ENCODE results near the gene CEP250.

The CEP250 gene

DNA sequence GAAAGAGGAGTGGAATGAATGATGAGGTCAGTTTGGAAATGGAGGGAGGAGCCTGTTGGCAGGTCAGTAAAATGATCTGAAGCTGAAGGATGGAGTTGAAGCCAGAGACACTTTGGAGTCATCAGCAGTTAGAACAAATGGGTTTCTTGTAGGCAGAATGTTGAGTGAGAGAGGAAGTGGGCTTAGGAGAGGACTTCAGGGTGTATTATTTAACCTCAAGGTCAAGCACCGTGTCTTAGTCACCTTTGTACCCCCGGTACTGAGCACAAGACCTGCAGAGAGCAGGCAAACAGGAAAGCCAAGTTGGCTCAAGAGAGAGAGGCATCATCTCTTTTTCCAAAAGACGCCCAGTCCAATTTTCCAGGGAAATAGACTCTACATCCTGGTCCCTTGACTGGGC is 50.8 kb downstream of the CEP250 start:
- no peaks in the 10 kb centered on the region for H3K27me3 ChIP-seq (ENCODE audit: low read length)
- H3K27ac ChIP-seq (ENCODE audit: low read depth, low read length) = no peak overlapping the region
- H2AFZ ChIP-seq (ENCODE audit: low read depth, low read length, severe bottlenecking) = no peak overlapping the region
- no peaks in the 10 kb centered on the region for H3K79me2 ChIP-seq (ENCODE audit: insufficient read depth, low read length)
- H3F3A ChIP-seq (ENCODE audit: insufficient read depth) = 0 out of 2 replicates have a peak, but pooled peaks cover 6% of the 10 kb centered on the region
- no peak overlapping the region for H3K4me2 ChIP-seq (ENCODE audit: low read depth, low read length, poor library complexity, severe bottlenecking)
- no peaks in the 10 kb centered on the region for H4K20me1 ChIP-seq (ENCODE audit: low read depth, low read length)
- TF ChIP-seq CTCF (IDR thresholded peaks at IDR 0.05; ENCODE audit: insufficient read depth, low read length, poor library complexity, severe bottlenecking) = no peak
- H3K9me2 ChIP-seq (replicated peaks; ENCODE audit: insufficient read depth, low read length) = no peaks in the 10 kb centered on the region
- H3K9me3 ChIP-seq (ENCODE audit: insufficient read depth, low read length) = no peaks in the 10 kb centered on the region
- no peak overlapping the region for H3K4me3 ChIP-seq (ENCODE audit: insufficient read depth, low read length, poor library complexity, severe bottlenecking)
- no peak overlapping the region for H3K9ac ChIP-seq (ENCODE audit: low read length)
- no peaks in the 10 kb centered on the region for H3K36me3 ChIP-seq (ENCODE audit: low read length)

DNA sequence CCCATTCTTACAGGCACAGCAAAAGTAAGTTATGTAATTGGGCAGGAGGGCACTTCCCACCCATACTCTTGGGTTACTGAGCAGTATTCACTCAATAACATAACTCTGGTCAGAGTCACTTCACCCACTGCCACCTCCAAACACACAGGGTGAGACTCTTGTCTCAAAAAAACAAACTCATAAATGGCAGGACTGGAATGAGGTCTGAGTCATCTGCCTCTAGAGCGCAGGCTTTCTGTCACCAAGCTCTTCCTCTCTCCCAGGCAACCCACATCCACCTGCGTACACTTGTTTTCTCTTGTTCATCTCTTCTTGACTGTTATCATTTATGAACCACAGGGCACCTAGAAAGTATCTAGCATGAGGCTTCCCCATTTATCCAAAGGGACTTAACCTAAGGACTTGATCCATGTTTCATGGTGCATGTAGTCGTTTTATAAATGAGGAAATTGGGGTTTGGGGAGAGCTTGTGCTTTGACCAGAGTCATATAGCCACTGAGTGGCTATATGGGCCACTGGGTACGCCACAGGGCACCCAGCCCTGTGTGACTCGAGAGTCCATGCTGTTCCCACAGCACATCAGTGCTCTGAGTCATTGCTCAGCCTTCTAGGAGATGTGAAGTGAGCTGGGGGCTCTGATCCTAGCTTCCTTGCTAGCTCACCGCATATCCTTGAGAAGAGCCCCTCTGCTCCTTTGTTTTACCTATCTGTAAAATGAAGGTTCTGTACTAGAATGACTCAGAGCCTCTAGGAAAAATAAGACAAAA is 51.7 kb downstream of the CEP250 start:
- H2AFZ ChIP-seq (ENCODE audit: low read depth, low read length, severe bottlenecking) = no peak overlapping the region
- H3K79me2 ChIP-seq (ENCODE audit: insufficient read depth, low read length) = no peaks in the 10 kb centered on the region
- H3K4me3 ChIP-seq (ENCODE audit: insufficient read depth, low read length, poor library complexity, severe bottlenecking) = no peak overlapping the region
- TF ChIP-seq EZH2phosphoT487 (conservative IDR thresholded peaks at IDR 0.05; ENCODE audit: low read length) = no peak
- no peak for TF ChIP-seq CTCF (IDR thresholded peaks at IDR 0.05; ENCODE audit: insufficient read depth, low read length, poor library complexity, severe bottlenecking)
- H4K20me1 ChIP-seq (ENCODE audit: low read depth, low read length) = no peaks in the 10 kb centered on the region
- no peaks in the 10 kb centered on the region for H3K9me2 ChIP-seq (replicated peaks; ENCODE audit: insufficient read depth, low read length)
- H3K9me3 ChIP-seq (ENCODE audit: insufficient read depth, low read length) = no peaks in the 10 kb centered on the region
- no peak overlapping the region for H3K9ac ChIP-seq (ENCODE audit: low read length)
- no peaks in the 10 kb centered on the region for H3K36me3 ChIP-seq (ENCODE audit: low read length)
- 0 out of 2 replicates have a peak, but pooled peaks cover under 1% of the 10 kb centered on the region for H3F3A ChIP-seq (ENCODE audit: insufficient read depth)
- H3K4me2 ChIP-seq (ENCODE audit: low read depth, low read length, poor library complexity, severe bottlenecking) = no peak overlapping the region
- no peak overlapping the region for H3K27ac ChIP-seq (ENCODE audit: low read depth, low read length)
- H3K27me3 ChIP-seq (ENCODE audit: low read length) = no peaks in the 10 kb centered on the region

GRCh38 chr20:35508493-35509218 is 53.3 kb downstream of the CEP250 start:
- H3K79me2 ChIP-seq (ENCODE audit: insufficient read depth, low read length) = no peaks in the 10 kb centered on the region
- no peak overlapping the region for H2AFZ ChIP-seq (ENCODE audit: low read depth, low read length, severe bottlenecking)
- no peaks in the 10 kb centered on the region for H3K36me3 ChIP-seq (ENCODE audit: low read length)
- H3K27ac ChIP-seq (ENCODE audit: low read depth, low read length) = no peak overlapping the region
- H4K20me1 ChIP-seq (ENCODE audit: low read depth, low read length) = no peaks in the 10 kb centered on the region
- H3K9me3 ChIP-seq (ENCODE audit: insufficient read depth, low read length) = no peaks in the 10 kb centered on the region
- H3K27me3 ChIP-seq (ENCODE audit: low read length) = no peaks in the 10 kb centered on the region
- no peak overlapping the region for H3K4me2 ChIP-seq (ENCODE audit: low read depth, low read length, poor library complexity, severe bottlenecking)
- no peaks in the 10 kb centered on the region for H3K9me2 ChIP-seq (replicated peaks; ENCODE audit: insufficient read depth, low read length)
- H3F3A ChIP-seq (ENCODE audit: insufficient read depth) = no peaks in the 10 kb centered on the region
- H3K4me3 ChIP-seq (ENCODE audit: insufficient read depth, low read length, poor library complexity, severe bottlenecking) = no peak overlapping the region
- no peak overlapping the region for H3K9ac ChIP-seq (ENCODE audit: low read length)
- no peak for TF ChIP-seq CTCF (IDR thresholded peaks at IDR 0.05; ENCODE audit: insufficient read depth, low read length, poor library complexity, severe bottlenecking)
- TF ChIP-seq EZH2phosphoT487 (conservative IDR thresholded peaks at IDR 0.05; ENCODE audit: low read length) = no peak
